ENCODE results near the gene HLA-DMB. TPM values are rescaled to one million over a fixed set of nuclear protein-coding genes. Genes with fewer than 3 reads are reported as not detected.
A peak's percentile ranks its signal among the peaks of the same experiment; 100 is the strongest.

HLA-DMB gene
- total and polyA plus RNA-seq, 10 of the 15 experiments (the other 5 are each of a cell fraction or from before 2014, with no cell fraction given) = 114 to 173 (median 150) TPM

DNA sequence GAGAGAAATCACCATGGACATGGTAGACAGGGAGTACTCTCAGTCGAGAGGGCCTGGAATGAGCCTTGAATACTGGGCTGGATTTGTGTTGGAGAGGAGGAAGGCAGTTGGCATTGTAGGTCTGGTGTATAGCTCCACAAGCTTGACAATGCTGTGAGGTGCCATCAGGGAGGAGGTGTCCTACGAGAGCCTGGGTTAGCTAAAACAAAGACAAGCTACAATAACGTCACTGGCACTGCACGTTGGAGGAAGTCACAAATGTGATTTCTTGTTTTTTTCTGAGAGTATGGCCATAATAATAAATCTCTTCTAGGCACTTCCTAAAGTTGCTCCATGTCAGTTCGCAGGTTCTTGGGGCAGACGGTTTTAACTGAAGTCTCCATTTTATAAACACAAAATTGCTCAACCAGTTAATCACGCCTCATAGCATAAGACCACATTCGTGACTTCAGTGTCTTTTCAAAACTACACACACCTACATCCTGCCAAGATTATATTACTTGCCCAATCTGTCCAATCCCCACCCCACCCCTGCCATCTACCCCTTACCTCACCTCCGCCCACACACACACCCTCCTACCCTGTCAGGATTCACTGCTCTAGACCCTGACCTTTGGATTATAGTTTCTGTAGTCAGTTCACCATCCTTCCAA, 4.4 kb upstream of the HLA-DMB start (continued):
- TF ChIP-seq, protein P1, sequence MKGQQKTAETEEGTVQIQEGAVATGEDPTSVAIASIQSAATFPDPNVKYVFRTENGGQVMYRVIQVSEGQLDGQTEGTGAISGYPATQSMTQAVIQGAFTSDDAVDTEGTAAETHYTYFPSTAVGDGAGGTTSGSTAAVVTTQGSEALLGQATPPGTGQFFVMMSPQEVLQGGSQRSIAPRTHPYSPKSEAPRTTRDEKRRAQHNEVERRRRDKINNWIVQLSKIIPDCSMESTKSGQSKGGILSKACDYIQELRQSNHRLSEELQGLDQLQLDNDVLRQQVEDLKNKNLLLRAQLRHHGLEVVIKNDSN (IDR thresholded peaks at IDR 0.05; ENCODE audit: borderline replicate concordance, extremely low read length, insufficient read depth, low read depth, low read length) = no peak
- TF ChIP-seq SIX5 (IDR thresholded peaks at IDR 0.05; ENCODE audit: low read depth, low read length, severe bottlenecking) = peak; percentile 1
- TF ChIP-seq EP300 (IDR thresholded peaks at IDR 0.05; ENCODE audit: borderline replicate concordance in 1 of 2, control insufficient read depth in 1 of 2, low read depth in 2 of 2, low read length in 2 of 2) = peak; percentile 33 to 64; a peak in 1 of 4 replicates
- no peak for TF ChIP-seq BMI1 (IDR thresholded peaks at IDR 0.05; ENCODE audit: borderline replicate concordance)
- TF ChIP-seq, protein P2, sequence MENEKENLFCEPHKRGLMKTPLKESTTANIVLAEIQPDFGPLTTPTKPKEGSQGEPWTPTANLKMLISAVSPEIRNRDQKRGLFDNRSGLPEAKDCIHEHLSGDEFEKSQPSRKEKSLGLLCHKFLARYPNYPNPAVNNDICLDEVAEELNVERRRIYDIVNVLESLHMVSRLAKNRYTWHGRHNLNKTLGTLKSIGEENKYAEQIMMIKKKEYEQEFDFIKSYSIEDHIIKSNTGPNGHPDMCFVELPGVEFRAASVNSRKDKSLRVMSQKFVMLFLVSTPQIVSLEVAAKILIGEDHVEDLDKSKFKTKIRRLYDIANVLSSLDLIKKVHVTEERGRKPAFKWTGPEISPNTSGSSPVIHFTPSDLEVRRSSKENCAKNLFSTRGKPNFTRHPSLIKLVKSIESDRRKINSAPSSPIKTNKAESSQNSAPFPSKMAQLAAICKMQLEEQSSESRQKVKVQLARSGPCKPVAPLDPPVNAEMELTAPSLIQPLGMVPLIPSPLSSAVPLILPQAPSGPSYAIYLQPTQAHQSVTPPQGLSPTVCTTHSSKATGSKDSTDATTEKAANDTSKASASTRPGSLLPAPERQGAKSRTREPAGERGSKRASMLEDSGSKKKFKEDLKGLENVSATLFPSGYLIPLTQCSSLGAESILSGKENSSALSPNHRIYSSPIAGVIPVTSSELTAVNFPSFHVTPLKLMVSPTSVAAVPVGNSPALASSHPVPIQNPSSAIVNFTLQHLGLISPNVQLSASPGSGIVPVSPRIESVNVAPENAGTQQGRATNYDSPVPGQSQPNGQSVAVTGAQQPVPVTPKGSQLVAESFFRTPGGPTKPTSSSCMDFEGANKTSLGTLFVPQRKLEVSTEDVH (IDR thresholded peaks at IDR 0.05; ENCODE audit: low read depth, partially characterized antibody) = no peak
- TF ChIP-seq NFIC (IDR thresholded peaks at IDR 0.05; ENCODE audit: low read depth, low read length) = peak; percentile 80
- TF ChIP-seq RAD21 (IDR thresholded peaks at IDR 0.05; ENCODE audit: insufficient read depth, low read depth, low read length) = no peak
- TF ChIP-seq HDAC2 (IDR thresholded peaks at IDR 0.05) = no peak
- TF ChIP-seq GABPA (IDR thresholded peaks at IDR 0.05; ENCODE audit: low read depth) = no peak
- TF ChIP-seq, protein P3, sequence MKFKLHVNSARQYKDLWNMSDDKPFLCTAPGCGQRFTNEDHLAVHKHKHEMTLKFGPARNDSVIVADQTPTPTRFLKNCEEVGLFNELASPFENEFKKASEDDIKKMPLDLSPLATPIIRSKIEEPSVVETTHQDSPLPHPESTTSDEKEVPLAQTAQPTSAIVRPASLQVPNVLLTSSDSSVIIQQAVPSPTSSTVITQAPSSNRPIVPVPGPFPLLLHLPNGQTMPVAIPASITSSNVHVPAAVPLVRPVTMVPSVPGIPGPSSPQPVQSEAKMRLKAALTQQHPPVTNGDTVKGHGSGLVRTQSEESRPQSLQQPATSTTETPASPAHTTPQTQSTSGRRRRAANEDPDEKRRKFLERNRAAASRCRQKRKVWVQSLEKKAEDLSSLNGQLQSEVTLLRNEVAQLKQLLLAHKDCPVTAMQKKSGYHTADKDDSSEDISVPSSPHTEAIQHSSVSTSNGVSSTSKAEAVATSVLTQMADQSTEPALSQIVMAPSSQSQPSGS (IDR thresholded peaks at IDR 0.05; ENCODE audit: low read length) = peak; percentile 77
- TF ChIP-seq, protein P4, sequence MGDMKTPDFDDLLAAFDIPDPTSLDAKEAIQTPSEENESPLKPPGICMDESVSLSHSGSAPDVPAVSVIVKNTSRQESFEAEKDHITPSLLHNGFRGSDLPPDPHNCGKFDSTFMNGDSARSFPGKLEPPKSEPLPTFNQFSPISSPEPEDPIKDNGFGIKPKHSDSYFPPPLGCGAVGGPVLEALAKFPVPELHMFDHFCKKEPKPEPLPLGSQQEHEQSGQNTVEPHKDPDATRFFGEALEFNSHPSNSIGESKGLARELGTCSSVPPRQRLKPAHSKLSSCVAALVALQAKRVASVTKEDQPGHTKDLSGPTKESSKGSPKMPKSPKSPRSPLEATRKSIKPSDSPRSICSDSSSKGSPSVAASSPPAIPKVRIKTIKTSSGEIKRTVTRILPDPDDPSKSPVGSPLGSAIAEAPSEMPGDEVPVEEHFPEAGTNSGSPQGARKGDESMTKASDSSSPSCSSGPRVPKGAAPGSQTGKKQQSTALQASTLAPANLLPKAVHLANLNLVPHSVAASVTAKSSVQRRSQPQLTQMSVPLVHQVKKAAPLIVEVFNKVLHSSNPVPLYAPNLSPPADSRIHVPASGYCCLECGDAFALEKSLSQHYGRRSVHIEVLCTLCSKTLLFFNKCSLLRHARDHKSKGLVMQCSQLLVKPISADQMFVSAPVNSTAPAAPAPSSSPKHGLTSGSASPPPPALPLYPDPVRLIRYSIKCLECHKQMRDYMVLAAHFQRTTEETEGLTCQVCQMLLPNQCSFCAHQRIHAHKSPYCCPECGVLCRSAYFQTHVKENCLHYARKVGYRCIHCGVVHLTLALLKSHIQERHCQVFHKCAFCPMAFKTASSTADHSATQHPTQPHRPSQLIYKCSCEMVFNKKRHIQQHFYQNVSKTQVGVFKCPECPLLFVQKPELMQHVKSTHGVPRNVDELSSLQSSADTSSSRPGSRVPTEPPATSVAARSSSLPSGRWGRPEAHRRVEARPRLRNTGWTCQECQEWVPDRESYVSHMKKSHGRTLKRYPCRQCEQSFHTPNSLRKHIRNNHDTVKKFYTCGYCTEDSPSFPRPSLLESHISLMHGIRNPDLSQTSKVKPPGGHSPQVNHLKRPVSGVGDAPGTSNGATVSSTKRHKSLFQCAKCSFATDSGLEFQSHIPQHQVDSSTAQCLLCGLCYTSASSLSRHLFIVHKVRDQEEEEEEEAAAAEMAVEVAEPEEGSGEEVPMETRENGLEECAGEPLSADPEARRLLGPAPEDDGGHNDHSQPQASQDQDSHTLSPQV (IDR thresholded peaks at IDR 0.05) = no peak
- TF ChIP-seq BHLHE40 (IDR thresholded peaks at IDR 0.05; ENCODE audit: borderline replicate concordance in 1 of 2, low read depth in 2 of 2, low read length in 1 of 2) = peak in 1 of 2 experiments; percentile 73; a peak in 2 of 4 replicates
- TF ChIP-seq ZNF217 (IDR thresholded peaks at IDR 0.05) = no peak
- TF ChIP-seq, protein P5, sequence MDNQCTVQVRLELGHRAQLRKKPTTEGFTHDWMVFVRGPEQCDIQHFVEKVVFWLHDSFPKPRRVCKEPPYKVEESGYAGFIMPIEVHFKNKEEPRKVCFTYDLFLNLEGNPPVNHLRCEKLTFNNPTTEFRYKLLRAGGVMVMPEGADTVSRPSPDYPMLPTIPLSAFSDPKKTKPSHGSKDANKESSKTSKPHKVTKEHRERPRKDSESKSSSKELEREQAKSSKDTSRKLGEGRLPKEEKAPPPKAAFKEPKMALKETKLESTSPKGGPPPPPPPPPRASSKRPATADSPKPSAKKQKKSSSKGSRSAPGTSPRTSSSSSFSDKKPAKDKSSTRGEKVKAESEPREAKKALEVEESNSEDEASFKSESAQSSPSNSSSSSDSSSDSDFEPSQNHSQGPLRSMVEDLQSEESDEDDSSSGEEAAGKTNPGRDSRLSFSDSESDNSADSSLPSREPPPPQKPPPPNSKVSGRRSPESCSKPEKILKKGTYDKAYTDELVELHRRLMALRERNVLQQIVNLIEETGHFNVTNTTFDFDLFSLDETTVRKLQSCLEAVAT (IDR thresholded peaks at IDR 0.05) = 0 out of 2 replicates have a peak, but pooled peaks have one; percentile 29
- no peak for TF ChIP-seq CHD4 (IDR thresholded peaks at IDR 0.05)
- 0 out of 2 replicates have a peak, but pooled peaks have one; percentile 66 for TF ChIP-seq ZBED1 (IDR thresholded peaks at IDR 0.05; ENCODE audit: borderline replicate concordance)
- TF ChIP-seq CHD2 (IDR thresholded peaks at IDR 0.05; ENCODE audit: borderline replicate concordance, low read depth, low read length) = no peak

Measured in GM12878 (cell line).